GM23338 (cell line): ENCODE data around the gene GZMH. TPM values are rescaled to one million over a fixed set of nuclear protein-coding genes. Genes with fewer than 3 reads are reported as not detected.

Source experiments
- ATAC-seq: fragments of 200-7000 bp; cut with Tn5 transposase; 3 replicates; pipeline ENCODE4 v1.9.1; 2020
- DNase-seq: peaks from one replicate; pipeline ENCODE4 v3.0.0-alpha.2; 2015; ENCODE audit warnings: low spot score
- H2AFZ ChIP-seq: fragments of 200-600 bp; sonication (generic); 2 replicates; pipeline ENCODE4 v1.8.0; 2016; ENCODE audit warnings: antibody characterized with exemption, mild to moderate bottlenecking, moderate library complexity
- H3F3A ChIP-seq: fragments of 200-600 bp; sonication (generic); replicated peaks from 2 replicates; pipeline ENCODE4 v1.8.0; 2017; ENCODE audit warnings: antibody characterized with exemption, mixed run types, low read depth
- H3K27ac ChIP-seq: fragments of 200-600 bp; sonication (generic); 2 replicates; pipeline ENCODE4 v1.6.1; 2016; ENCODE audit warnings: low read depth
- H3K27me3 ChIP-seq: fragments of 200-600 bp; sonication (generic); 2 replicates; pipeline ENCODE4 v1.8.0; 2016; ENCODE audit warnings: mild to moderate bottlenecking, mixed run types, moderate library complexity; ENCODE audit not compliant: insufficient read depth
- H3K36me3 ChIP-seq: fragments of 200-600 bp; sonication (generic); 2 replicates; pipeline ENCODE4 v1.8.0; 2016; ENCODE audit warnings: mild to moderate bottlenecking; ENCODE audit not compliant: insufficient read depth
- H3K4me1 ChIP-seq: fragments of 200-600 bp; sonication (generic); 2 replicates; pipeline ENCODE4 v1.8.0; 2016; ENCODE audit warnings: mild to moderate bottlenecking, moderate library complexity; ENCODE audit not compliant: insufficient read depth
- H3K4me2 ChIP-seq: fragments of 200-600 bp; sonication (generic); 2 replicates; pipeline ENCODE4 v1.7.1; 2017; ENCODE audit warnings: mixed run types
- H3K4me3 ChIP-seq: fragments of 200-600 bp; sonication (generic); 2 replicates; pipeline ENCODE4 v1.6.1; 2016; ENCODE audit warnings: mixed run types
- H3K79me2 ChIP-seq: fragments of 200-600 bp; sonication (generic); replicated peaks from 2 replicates; pipeline ENCODE4 v1.8.0; 2017; ENCODE audit warnings: mild to moderate bottlenecking; ENCODE audit not compliant: insufficient read depth
- H3K9me2 ChIP-seq: fragments of 200-600 bp; sonication (generic); 2 replicates; pipeline ENCODE4 v1.8.0; 2017; ENCODE audit not compliant: insufficient read depth
- H4K20me1 ChIP-seq: fragments of 200-600 bp; sonication (generic); replicated peaks from 2 replicates; pipeline ENCODE4 v1.8.0; 2017; ENCODE audit warnings: mild to moderate bottlenecking; ENCODE audit not compliant: insufficient read depth
- H3K27ac Mint-ChIP-seq: 2 replicates; pipeline ENCODE4 v1.8.0; 2020; ENCODE audit warnings: inconsistent platforms, mild to moderate bottlenecking, moderate library complexity, mixed read lengths
- H3K27me3 Mint-ChIP-seq: 3 replicates; pipeline ENCODE4 v1.8.0; 2022; ENCODE audit warnings: low read depth, mild to moderate bottlenecking, moderate library complexity, mixed read lengths, inconsistent platforms; ENCODE audit not compliant: insufficient read depth, poor library complexity
- H3K36me3 Mint-ChIP-seq: 3 replicates; pipeline ENCODE4 v1.8.0; 2021; ENCODE audit warnings: low read depth, mild to moderate bottlenecking, inconsistent platforms, moderate library complexity, mixed read lengths
- H3K4me1 Mint-ChIP-seq: 3 replicates; pipeline ENCODE4 v1.8.0; 2020; ENCODE audit warnings: mild to moderate bottlenecking, inconsistent platforms, mixed read lengths
- H3K4me3 Mint-ChIP-seq: 3 replicates; pipeline ENCODE4 v1.8.0; 2021; ENCODE audit warnings: moderate library complexity, mild to moderate bottlenecking, inconsistent platforms, mixed read lengths
- H3K9me3 Mint-ChIP-seq: 3 replicates; pipeline ENCODE4 v1.8.0; 2020; ENCODE audit warnings: moderate library complexity, mild to moderate bottlenecking, inconsistent platforms, mixed read lengths
- EZH2 ChIP-seq: fragments of 200-600 bp; sonication (generic); IDR thresholded peaks from one replicate; pipeline ENCODE4 v1.8.0; 2017; ENCODE audit warnings: antibody characterized with exemption, mild to moderate bottlenecking, low read depth; ENCODE audit not compliant: unreplicated experiment
- JUNB ChIP-seq: IDR thresholded peaks from one replicate; pipeline ENCODE4 v1.6.1; 2016; ENCODE audit warnings: antibody characterized with exemption; ENCODE audit not compliant: unreplicated experiment
- NANOG ChIP-seq: IDR thresholded peaks from 2 replicates; pipeline ENCODE4 v1.6.1; 2016; ENCODE audit warnings: antibody characterized with exemption, borderline replicate concordance
- POLR2AphosphoS5 ChIP-seq: IDR thresholded peaks from 2 replicates; pipeline ENCODE4 v1.6.1; 2016; ENCODE audit warnings: antibody characterized with exemption, low read depth
- REST ChIP-seq: IDR thresholded peaks from one replicate; pipeline ENCODE4 v1.6.1; 2018; ENCODE audit warnings: antibody characterized with exemption; ENCODE audit not compliant: unreplicated experiment
- ZNF114 ChIP-seq: fragments of 250-450 bp; sonication (Bioruptor Pico); IDR thresholded peaks from 2 replicates; pipeline ENCODE4 v1.5.0; 2020; ENCODE audit warnings: mild to moderate bottlenecking, moderate library complexity
- ZNF331 ChIP-seq: fragments of 250-450 bp; sonication (Bioruptor Pico); IDR thresholded peaks from 2 replicates; pipeline ENCODE4 v1.5.0; 2020; ENCODE audit warnings: low read depth, mild to moderate bottlenecking, moderate library complexity
- polyA plus RNA-seq: library from polyadenylated mRNA; unstranded; fragments of >200 nt; fragmentation: Nextera tagmentation; extraction: Ambion mirVana; gene quantifications from 2 replicates; pipeline ENCODE4 v1.2.1, GENCODE V29; 2016
- total RNA-seq: library from RNA; depleted of rRNA; stranded (reverse); fragments of >200 nt; shearing (Covaris generic); gene quantifications from 2 replicates; pipeline ENCODE4 v1.2.3, GENCODE V29; 2014; rRNA removed

GZMH gene
- total and polyA plus RNA-seq, 2 experiments from 2014 or later = not detected

GRCh38 chr14:24556756-24557155, 52.7 kb downstream of the GZMH start:
- no peaks in the 10 kb centered on the region for H3K36me3 ChIP-seq
- no peaks in the 10 kb centered on the region for H3K4me1 ChIP-seq
- DNase-seq (no peak), ATAC-seq (no peak)
- no peak overlapping the region for H3K4me3 ChIP-seq
- H3K4me3 Mint-ChIP-seq = no peak overlapping the region
- no peaks in the 10 kb centered on the region for H3K4me1 Mint-ChIP-seq
- H3K27me3 ChIP-seq = no peaks in the 10 kb centered on the region
- H3K27ac Mint-ChIP-seq = no peak overlapping the region
- no peaks in the 10 kb centered on the region; the same call in 2 of the 3 replicates for H3K36me3 Mint-ChIP-seq
- H3F3A ChIP-seq = no peaks in the 10 kb centered on the region
- no peak overlapping the region for H3K4me2 ChIP-seq
- H3K27me3 Mint-ChIP-seq = no peaks in the 10 kb centered on the region
- H3K9me2 ChIP-seq = peaks cover 9% of the 10 kb centered on the region
- H3K9me3 Mint-ChIP-seq = peaks cover 8% of the 10 kb centered on the region
- no peaks in the 10 kb centered on the region for H4K20me1 ChIP-seq
- H3K79me2 ChIP-seq = no peaks in the 10 kb centered on the region
- H3K27ac ChIP-seq = no peak overlapping the region
- TF ChIP-seq POLR2AphosphoS5 (no peak), EZH2 (no peak), REST (no peak), ZNF331 (no peak), ZNF114 (CRISPR knock-in tag) (no peak), JUNB (no peak), NANOG (no peak)
- H2AFZ ChIP-seq = no peak overlapping the region

Other genes starting within 250 kb of the GZMH start
- gene NFATC4, start 241.5 kb downstream of the GZMH start, total RNA-seq = 20.7 and 26.6 TPM in 2 replicates
- 16.7 and 20.9 TPM in 2 replicates for gene NFATC4, start 241.5 kb downstream of the GZMH start, polyA plus RNA-seq
- gene NYNRIN, start 210.7 kb downstream of the GZMH start, total RNA-seq = 17.5 and 20.0 TPM in 2 replicates
- 3.1 TPM in 2 replicates for gene NYNRIN, start 210.7 kb downstream of the GZMH start, polyA plus RNA-seq
- 0.07 TPM in 1 of 2 replicates, not detected in the other for gene CBLN3, start 180.0 kb downstream of the GZMH start, total RNA-seq
- gene CBLN3, start 180.0 kb downstream of the GZMH start, polyA plus RNA-seq = 0.19 and 0.23 TPM in 2 replicates
- 21.9 and 28.1 TPM in 2 replicates for gene KHNYN, start 179.7 kb downstream of the GZMH start, total RNA-seq
- gene KHNYN, start 179.7 kb downstream of the GZMH start, polyA plus RNA-seq = 2.1 and 2.7 TPM in 2 replicates
- gene SDR39U1, start 166.9 kb downstream of the GZMH start, total RNA-seq = 9.0 and 22.9 TPM in 2 replicates
- 60.6 and 66.5 TPM in 2 replicates for gene SDR39U1, start 166.9 kb downstream of the GZMH start, polyA plus RNA-seq
- not detected in 2 replicates for gene CMA1, start 101.4 kb downstream of the GZMH start, total RNA-seq
- gene CMA1, start 101.4 kb downstream of the GZMH start, polyA plus RNA-seq = not detected in 2 replicates
- gene CTSG, start 33.4 kb downstream of the GZMH start, total RNA-seq = not detected in 2 replicates
- not detected in 2 replicates for gene CTSG, start 33.4 kb downstream of the GZMH start, polyA plus RNA-seq
- not detected in 2 replicates for gene GZMB, start 24.5 kb upstream of the GZMH start, total RNA-seq
- not detected in 2 replicates for gene GZMB, start 24.5 kb upstream of the GZMH start, polyA plus RNA-seq